GM04503 (cell line): ENCODE measurements around the gene NAB2.

ENCODE experiments used
- DNase-seq: peaks from one replicate; pipeline ENCODE4 v3.0.0-alpha.2; 2012; ENCODE audit warnings: low read depth

Gene NAB2

GRCh38 chr12:57093415-57094207 lies 4.7 kb downstream of the NAB2 start:
- no peak for DNase-seq

- no peak for DNase-seq
These were observed 5.6 kb downstream of the NAB2 start for GRCh38 chr12:57094208-57095160.

- DNase-seq: no peak
These were observed 6.5 kb downstream of the NAB2 start for GRCh38 chr12:57095440-57095839.

- no peak for DNase-seq
These were observed 7.2 kb downstream of the NAB2 start for GRCh38 chr12:57096099-57096572.

- DNase-seq: no peak
These were observed 8.0 kb downstream of the NAB2 start for GRCh38 chr12:57096748-57097553.

GRCh38 chr12:57097554-57097835 lies 8.6 kb downstream of the NAB2 start:
- no peak for DNase-seq

GRCh38 chr12:57098546-57098945 lies 9.6 kb downstream of the NAB2 start:
- no peak for DNase-seq

GRCh38 chr12:57099047-57099714 lies 10.3 kb downstream of the NAB2 start:
- no peak for DNase-seq

- no peak for DNase-seq
These were observed 10.9 kb downstream of the NAB2 start for GRCh38 chr12:57099766-57100165.

GRCh38 chr12:57101892-57102695 lies 13.2 kb downstream of the NAB2 start:
- DNase-seq: no peak

GRCh38 chr12:57103856-57104255 lies 14.9 kb downstream of the NAB2 start:
- no peak for DNase-seq

- no peak for DNase-seq
These were observed 15.5 kb downstream of the NAB2 start for GRCh38 chr12:57104292-57104910.

- DNase-seq: no peak
These were observed 16.3 kb downstream of the NAB2 start for GRCh38 chr12:57105011-57105753.

GRCh38 chr12:57106021-57106708 lies 17.3 kb downstream of the NAB2 start:
- DNase-seq: no peak

GRCh38 chr12:57107456-57108155 lies 18.7 kb downstream of the NAB2 start:
- DNase-seq: no peak

- no peak for DNase-seq
These were observed 20.5 kb downstream of the NAB2 start for GRCh38 chr12:57109207-57110103.
